ENCODE measurements around the gene SF3B4.

GRCh38 chr1:149927563-149928400 is at the start of gene SF3B4:
- TF ChIP-seq CTCF (IDR thresholded peaks at IDR 0.05), result peak; percentile 13
- no peak for TF ChIP-seq EZH2 (IDR thresholded peaks at IDR 0.05)
